Stimulated activated CD8-positive, alpha-beta memory T cell treated with anti-CD3 and anti-CD28 coated beads, Interleukin-15, amount 100 ng/mL, for 24 hours (primary cell): ENCODE results near the gene KRT4.
"Not testable (repeated sequence)": the region's sequence is repeated elsewhere in the genome, so short reads cannot be mapped to it uniquely, and the experiment has no call there.

Experiments used
- DNase-seq: peaks from one replicate; pipeline ENCODE4 v3.0.0-alpha.2; 2020; ENCODE audit warnings: low read depth

Gene KRT4

GRCh38 chr12:52807544-52808470 lies 6.1 kb downstream of the KRT4 start:
- no peak for DNase-seq

DNA sequence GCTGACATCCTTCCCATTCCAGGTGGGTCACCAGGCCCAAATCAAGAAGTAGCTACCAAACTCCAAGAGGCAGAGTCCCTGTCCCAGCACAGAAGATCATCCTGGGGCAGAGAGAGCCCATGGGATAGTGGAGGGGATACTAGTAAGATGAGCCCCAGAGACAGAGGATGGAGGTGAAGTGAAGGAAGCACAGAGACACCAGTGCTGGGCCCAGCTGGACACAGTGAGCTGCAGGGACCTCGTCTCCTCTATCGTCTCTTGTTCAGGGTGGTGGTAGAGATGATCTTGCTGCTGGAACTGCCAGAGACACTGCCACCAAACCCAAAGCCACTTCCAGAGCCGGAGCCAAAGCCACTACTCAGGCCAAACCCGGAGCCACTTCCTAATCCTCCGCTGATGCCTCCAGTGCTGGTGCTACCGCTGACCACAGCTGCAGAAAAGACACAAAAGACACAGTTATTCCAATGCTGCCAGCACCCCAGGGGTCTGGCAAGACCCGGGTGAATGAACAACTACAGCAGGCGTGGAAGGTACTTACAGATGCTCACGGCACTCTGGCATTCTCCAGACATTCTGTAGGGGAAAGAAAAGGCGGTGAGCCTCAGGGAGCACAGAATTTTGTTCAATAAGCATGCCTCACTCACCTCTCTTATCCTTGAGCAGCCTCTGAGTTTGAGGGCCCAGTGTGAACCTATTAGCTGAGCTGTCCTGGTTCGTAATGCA lies 6.9 kb downstream of the KRT4 start:
- DNase-seq, result no peak

DNA sequence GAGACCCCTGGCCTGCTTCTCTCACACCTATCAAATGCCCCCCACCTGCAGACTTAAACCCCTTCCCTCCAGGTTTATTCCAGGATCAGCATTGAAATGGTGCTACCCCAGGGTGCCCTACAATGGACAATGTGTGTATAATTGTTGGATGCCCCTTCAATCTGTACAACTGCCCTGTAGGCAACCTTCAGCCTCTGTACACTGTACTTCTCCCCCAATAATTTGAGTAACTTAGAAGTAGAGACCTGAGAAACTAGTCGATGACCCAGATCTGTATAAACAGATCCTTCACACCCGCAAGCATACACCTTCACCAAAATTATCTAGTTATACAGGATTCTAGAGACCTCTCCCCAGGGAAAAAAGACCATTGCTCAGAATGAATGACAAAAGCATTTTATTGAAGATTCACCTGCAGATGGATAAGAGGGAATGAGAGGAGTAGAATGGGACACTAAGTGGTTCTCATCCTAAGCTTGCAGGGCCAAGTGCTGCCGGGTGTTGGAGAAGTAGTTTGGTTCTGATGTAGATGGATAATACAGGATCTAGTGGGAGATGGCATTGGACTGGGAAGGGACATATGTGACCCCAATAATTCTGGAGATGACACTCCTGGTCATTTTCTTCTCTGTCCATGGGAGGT lies 7.6 kb downstream of the KRT4 start:
- DNase-seq, result no peak

GRCh38 chr12:52805739-52806138 lies 8.2 kb downstream of the KRT4 start:
- DNase-seq, result no peak

DNA sequence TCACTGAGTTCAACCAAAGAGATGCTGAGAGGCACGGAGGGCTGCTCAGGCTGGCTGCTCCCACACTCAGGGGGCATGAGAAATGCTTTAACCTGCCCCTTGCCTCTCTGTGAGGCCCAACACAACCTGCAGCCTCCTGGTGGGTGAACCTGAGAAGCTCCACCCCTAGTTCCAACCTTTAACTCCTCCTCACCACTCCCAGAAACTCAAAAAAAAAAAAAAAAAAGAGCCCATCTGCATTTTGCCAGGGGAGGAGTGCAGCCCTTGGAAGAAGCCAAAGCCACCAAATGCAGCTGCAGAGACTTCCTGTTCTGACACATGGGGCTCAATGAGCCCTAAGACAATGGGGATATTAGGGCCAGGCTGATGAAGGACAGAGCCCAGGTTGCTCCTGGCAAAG lies 8.9 kb downstream of the KRT4 start:
- DNase-seq, result no peak

DNA sequence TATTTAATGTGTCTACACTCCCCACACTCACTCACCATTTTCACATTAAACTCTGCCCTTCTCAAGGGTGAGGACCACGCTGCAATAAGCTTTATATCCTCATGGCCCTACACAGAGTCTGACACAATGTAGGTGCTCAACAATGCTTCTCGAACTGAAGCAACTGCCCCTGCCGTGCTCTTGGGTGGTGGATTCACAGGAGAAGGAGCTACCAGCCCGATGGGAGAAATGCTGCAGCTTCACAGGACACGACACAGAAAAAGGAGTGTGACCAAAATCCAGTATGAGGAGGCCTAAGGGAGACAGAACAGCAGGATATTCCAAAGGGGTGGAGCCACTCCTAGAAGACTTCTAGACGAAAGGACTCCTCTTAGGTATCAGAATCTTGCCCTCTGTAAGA lies 11.5 kb downstream of the KRT4 start:
- no peak for DNase-seq

- DNase-seq, result no peak
These were observed 12.1 kb downstream of the KRT4 start for GRCh38 chr12:52801773-52802172.

- no peak for DNase-seq
These were observed 13.5 kb downstream of the KRT4 start for GRCh38 chr12:52800259-52800917.

GRCh38 chr12:52799505-52800211 lies 14.3 kb downstream of the KRT4 start:
- DNase-seq, result no peak

GRCh38 chr12:52798671-52799504 lies 15.0 kb downstream of the KRT4 start:
- DNase-seq, result no peak

DNA sequence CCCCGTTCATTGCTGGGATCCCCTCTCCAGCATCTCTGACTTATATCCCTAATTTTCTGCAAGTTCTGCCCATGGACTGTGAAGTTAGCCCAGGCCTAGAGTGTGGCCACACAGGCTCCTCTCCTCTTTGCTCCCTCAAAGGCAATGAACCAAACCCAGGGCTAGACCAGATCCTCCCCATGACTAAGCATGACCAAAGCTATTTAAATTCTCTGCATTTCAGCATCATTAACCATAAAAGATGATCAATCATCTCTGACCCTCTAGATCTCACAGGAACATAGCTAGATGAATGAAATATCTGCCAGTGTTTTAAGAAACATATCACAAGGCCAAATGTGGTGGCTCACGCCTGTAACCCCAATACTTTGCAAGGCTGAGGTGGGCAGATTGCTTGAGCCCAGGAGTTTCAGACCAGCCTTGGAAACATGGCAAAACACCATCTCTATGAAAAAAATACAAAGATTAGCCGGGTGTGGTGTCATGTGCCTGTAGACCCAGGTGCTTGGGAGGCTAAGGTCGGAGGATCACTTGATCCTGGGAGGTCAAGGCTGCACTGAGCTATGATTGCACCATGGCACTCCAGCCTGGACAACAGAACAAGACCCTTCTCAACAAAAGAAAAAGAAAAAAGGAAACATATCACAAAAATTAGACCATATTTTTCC lies 15.8 kb downstream of the KRT4 start:
- no peak for DNase-seq

GRCh38 chr12:52797529-52797894 lies 16.4 kb downstream of the KRT4 start:
- DNase-seq, result no peak

DNA sequence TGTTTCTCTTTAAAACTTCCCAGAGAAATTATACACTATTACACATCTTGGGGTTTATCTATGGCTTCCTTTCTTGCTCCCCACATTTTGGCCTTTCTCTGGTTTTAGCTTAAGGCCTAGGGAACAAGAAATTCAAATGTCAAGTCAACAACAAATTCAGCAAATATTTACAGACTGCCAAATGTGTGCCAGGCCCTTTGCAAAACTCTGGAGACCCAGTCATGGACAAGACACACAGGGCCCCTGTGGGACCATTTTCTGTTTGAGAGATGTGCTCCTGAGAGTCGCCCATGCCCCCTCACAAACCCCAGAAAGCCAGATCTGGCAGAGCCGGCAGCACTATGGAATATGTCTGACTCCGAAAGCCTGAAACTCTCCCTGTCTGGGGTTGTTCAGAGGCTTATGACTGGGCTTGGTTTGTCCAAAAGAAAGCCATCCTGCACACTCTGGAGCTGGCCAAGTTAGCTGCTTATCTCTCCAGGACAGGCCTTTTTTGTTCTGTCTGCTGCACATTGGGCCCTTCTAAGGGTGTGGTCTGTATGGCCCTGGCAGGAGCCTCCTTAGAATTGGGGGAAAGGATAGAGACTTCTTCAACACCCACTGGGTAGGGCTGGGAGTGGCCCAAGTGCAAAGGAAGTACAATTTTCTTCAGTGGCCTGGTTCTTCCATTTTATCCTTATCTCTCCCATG lies 16.9 kb downstream of the KRT4 start:
- DNase-seq, result no peak

DNA sequence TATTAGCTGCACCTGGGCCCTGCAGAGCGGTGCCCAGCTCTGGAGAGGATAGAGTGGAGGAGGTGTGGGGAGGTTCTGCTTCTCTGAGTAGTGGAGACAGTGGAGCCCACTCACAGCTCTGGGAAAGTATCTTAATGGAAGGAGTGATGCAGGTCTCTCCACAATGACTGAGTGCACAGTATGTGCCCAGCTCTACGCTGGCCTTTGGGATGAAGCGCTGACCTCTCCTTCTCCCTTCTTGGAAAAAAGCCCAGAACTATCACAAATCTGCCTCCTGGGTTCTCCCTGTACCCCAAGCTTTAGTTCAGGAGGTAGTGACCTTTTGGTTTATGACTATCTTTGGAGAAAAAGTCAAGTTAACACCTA lies 17.5 kb downstream of the KRT4 start:
- no peak for DNase-seq

GRCh38 chr12:52795694-52796428 lies 18.1 kb downstream of the KRT4 start, which contains the start of gene KRT3:
TSS of gene KRT3 (minus strand) at chr12:52796117. CDS start at chr12:52796042, 75 bp downstream.
- DNase-seq, result no peak

DNA sequence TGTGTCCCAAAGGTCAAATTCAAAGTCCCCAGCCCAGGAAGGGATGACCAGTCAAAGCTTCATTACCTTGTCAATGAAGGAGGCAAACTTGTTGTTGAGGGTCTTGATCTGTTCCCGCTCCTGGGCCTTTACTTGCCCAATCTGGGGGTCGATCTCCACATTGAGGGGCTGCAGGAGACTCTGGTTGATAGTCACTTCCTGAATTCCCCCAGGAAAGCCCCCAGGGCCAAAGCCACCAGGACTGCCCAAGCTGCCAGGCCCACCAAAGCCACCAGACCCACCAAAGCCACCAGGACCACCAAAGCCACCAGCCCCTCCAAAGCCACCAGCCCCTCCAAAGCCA lies 18.6 kb downstream of the KRT4 start:
- not testable (repeated sequence) for DNase-seq

GRCh38 chr12:52794479-52795331 lies 19.2 kb downstream of the KRT4 start:
- DNase-seq, result no peak
